Endothelial cell (in vitro differentiated cells): ENCODE data around the gene NR2E1. TPM values are rescaled to one million over a fixed set of nuclear protein-coding genes. Genes with fewer than 3 reads are reported as not detected.

Source experiments
- DNase-seq: peaks from one replicate; pipeline ENCODE4 v3.0.0; 2021; ENCODE audit warnings: low spot score
- H3K27ac Mint-ChIP-seq: one replicate; pipeline ENCODE4 v1.8.0; 2021; ENCODE audit warnings: mixed read lengths, inconsistent platforms; ENCODE audit not compliant: unreplicated experiment
- H3K27me3 Mint-ChIP-seq: one replicate; pipeline ENCODE4 v1.8.0; 2021; ENCODE audit warnings: mild to moderate bottlenecking, moderate library complexity, mixed read lengths, inconsistent platforms; ENCODE audit not compliant: unreplicated experiment
- H3K36me3 Mint-ChIP-seq: one replicate; pipeline ENCODE4 v1.8.0; 2021; ENCODE audit warnings: mild to moderate bottlenecking, low read depth, mixed read lengths, inconsistent platforms; ENCODE audit not compliant: unreplicated experiment
- H3K4me1 Mint-ChIP-seq: one replicate; pipeline ENCODE4 v1.8.0; 2021; ENCODE audit warnings: mild to moderate bottlenecking, mixed read lengths, inconsistent platforms; ENCODE audit not compliant: unreplicated experiment
- H3K4me3 Mint-ChIP-seq: one replicate; pipeline ENCODE4 v1.8.0; 2021; ENCODE audit warnings: mild to moderate bottlenecking, mixed read lengths, inconsistent platforms; ENCODE audit not compliant: unreplicated experiment
- H3K9me3 Mint-ChIP-seq: one replicate; pipeline ENCODE4 v1.8.0; 2021; ENCODE audit warnings: mixed read lengths, inconsistent platforms; ENCODE audit not compliant: unreplicated experiment
- total RNA-seq: library from RNA; stranded (reverse); fragmentation: NEBNext Ultra II Directional; extraction: Animal tissue kit (Norgen Biotek cat#: 25700); gene quantifications from one replicate; pipeline ENCODE4 v1.2.1, GENCODE V29; 2021; ENCODE audit not compliant: unreplicated experiment
- TF ChIP-seq, protein P1 (sequence below): fragments of 200-600 bp; sonication (generic); IDR thresholded peaks from one replicate; pipeline ENCODE4 v1.5.0; 2021; ENCODE audit warnings: antibody characterized with exemption; ENCODE audit not compliant: unreplicated experiment

Gene NR2E1
- total RNA-seq, 1 donor from 2014 or later: not detected

DNA sequence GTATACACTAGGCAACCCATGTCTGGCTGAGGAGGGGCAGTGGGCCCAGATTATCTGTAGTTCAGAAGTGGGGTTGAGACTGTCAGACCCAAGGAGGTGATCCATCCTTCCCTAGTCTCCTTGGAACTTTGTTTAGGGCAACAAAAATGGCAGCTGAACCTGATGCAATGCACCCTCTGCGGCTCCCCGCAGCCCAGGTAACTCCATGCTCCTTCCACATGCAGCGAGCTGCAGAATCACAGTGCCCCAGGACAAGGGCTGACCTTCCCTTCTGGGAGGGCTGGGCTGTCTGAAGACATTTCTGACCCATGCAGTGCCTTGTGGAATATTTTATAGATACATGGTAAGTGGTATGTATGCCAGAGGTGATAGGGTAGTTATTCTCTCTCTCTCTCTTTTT lies 29.4 kb downstream of the NR2E1 start:
- H3K4me1 Mint-ChIP-seq: no peaks in the 10 kb centered on the region
- H3K36me3 Mint-ChIP-seq: no peaks in the 10 kb centered on the region
- H3K27me3 Mint-ChIP-seq: no peaks in the 10 kb centered on the region
- no peaks in the 10 kb centered on the region for H3K9me3 Mint-ChIP-seq
- TF ChIP-seq, protein P1, sequence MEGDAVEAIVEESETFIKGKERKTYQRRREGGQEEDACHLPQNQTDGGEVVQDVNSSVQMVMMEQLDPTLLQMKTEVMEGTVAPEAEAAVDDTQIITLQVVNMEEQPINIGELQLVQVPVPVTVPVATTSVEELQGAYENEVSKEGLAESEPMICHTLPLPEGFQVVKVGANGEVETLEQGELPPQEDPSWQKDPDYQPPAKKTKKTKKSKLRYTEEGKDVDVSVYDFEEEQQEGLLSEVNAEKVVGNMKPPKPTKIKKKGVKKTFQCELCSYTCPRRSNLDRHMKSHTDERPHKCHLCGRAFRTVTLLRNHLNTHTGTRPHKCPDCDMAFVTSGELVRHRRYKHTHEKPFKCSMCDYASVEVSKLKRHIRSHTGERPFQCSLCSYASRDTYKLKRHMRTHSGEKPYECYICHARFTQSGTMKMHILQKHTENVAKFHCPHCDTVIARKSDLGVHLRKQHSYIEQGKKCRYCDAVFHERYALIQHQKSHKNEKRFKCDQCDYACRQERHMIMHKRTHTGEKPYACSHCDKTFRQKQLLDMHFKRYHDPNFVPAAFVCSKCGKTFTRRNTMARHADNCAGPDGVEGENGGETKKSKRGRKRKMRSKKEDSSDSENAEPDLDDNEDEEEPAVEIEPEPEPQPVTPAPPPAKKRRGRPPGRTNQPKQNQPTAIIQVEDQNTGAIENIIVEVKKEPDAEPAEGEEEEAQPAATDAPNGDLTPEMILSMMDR: no peak
- H3K4me3 Mint-ChIP-seq: no peak overlapping the region
- no peak for DNase-seq
- H3K27ac Mint-ChIP-seq: no peak overlapping the region

DNA sequence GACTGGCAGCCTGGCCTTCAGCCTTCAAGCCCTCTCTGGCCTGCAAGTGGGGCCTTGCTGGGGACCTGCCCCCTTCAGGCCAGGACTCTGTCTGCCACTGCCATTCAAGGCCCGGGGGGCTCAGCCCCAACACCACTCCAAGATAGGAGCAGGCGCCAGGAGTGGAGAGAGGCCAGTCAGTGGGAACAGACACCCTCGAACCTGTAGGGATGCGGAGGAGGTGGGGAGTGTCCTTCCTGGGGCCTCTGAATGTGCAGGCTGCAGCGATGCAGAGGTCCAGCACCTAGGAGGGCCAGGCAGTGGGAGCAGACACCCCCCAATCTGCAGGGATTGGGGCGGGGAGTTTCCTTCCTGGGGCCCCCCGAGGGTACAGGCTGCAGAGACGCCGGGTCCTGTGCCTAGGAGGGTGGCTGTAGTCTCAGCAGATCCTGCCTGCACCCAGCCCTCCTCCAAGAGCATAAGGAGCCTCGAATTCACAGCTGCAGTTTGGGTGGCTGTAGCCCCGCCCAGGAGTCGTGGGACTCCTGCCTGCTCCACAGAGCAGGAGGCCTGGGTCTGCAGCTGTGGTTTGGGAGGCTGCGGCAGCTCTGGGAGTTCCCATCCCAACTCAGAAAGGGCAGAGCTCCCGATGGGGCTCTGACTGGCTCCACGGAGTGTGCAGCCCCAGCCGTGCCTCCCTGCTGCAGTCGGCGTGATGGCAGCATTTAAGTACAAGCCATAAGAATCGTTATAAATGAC lies 33.1 kb downstream of the NR2E1 start:
- Mint-ChIP-seq H3K36me3 (peaks cover under 1% of the 10 kb centered on the region), H3K4me3 (no peak overlapping the region), H3K4me1 (no peaks in the 10 kb centered on the region), H3K27ac (no peak overlapping the region), H3K9me3 (no peaks in the 10 kb centered on the region), H3K27me3 (no peaks in the 10 kb centered on the region)
- TF ChIP-seq, protein P1: no peak
- no peak for DNase-seq

DNA sequence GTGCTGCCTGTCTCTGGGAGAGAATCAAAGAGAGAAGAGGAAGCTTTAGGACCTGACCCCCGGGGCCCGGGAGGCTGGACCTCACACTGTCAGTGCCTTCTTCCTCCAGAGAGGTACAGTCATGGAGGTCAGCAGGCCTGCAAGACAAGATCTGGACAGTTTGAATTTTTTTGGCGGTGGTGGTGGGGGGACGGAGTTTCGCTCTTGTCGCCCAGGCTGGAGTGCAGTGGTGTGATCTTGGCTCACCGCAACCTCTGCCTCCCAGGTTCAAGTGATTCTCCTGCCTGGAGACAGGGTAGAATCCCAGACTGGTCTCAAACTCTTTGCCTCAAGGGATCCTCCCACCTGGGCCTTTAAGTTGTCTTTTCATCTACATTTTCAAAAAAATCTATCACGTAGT lies 34.4 kb downstream of the NR2E1 start:
- no peaks in the 10 kb centered on the region for H3K27me3 Mint-ChIP-seq
- H3K36me3 Mint-ChIP-seq: peaks cover 4% of the 10 kb centered on the region
- no peak overlapping the region for H3K4me3 Mint-ChIP-seq
- H3K4me1 Mint-ChIP-seq: no peaks in the 10 kb centered on the region
- DNase-seq: no peak
- TF ChIP-seq, protein P1: no peak
- H3K27ac Mint-ChIP-seq: no peak overlapping the region
- H3K9me3 Mint-ChIP-seq: no peaks in the 10 kb centered on the region

DNA sequence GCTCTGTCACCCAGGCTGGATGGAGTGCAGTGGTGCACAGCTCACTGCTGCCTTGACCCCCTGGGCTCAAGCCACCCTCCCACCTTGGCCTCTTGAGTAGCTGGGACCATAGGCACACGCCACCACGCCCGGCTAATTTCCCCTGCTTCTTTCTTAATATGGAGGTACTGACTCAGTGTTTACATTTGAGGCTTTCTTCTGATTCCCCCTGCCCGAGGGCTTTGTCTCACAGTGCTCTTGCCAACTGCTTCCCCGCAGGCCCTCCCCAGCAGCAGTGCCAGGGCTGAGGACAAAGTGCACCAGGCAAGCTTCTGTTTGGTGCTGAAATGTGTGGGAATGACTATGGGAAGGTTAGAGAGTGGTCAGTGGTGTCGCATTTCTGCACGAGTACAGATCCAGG lies 34.8 kb downstream of the NR2E1 start:
- peaks cover 4% of the 10 kb centered on the region for H3K36me3 Mint-ChIP-seq
- peak overlapping the region; percentile 19 for H3K4me3 Mint-ChIP-seq
- TF ChIP-seq, protein P1: no peak
- no peak for DNase-seq
- H3K4me1 Mint-ChIP-seq: no peaks in the 10 kb centered on the region
- no peaks in the 10 kb centered on the region for H3K9me3 Mint-ChIP-seq
- no peaks in the 10 kb centered on the region for H3K27me3 Mint-ChIP-seq
- H3K27ac Mint-ChIP-seq: no peak overlapping the region
